Measurements from ENCODE around the gene SUSD2.

DNA sequence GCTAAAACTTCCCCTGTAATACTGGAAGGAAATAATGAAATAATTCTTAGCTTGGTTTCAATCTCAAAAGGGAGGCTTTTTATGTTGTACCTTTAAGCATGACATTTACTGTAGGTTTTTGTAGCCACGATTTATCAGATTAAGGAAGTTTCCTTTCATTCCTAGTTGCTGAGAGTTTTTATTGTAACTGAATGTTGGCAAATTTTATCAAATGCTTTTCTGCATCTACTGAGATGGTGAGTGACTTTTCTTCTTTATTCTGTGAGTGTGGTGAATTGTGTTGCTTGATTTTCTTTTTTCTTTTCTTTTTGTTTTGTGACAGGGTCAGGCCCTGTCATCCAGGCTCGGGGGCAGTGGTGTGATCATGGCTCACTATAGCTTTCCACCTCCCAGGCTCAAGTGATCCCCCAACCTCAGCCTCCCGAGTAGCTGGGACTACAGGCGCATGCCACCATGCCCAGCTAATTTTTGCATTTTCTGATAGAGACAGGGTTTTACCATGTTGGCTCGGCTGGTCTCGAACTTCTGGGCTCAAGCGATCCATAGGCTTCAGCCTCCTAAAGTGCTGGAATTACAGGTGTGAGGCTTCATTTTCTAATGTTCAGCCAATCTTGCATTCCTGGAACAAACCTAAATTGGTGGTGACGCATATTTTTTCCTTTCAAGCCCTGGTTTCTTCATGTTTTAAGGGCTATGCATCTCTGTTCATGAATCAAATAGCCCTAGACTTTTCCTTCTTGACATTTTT is 26.2 kb downstream of the SUSD2 start:
- TF ChIP-seq, protein P1, sequence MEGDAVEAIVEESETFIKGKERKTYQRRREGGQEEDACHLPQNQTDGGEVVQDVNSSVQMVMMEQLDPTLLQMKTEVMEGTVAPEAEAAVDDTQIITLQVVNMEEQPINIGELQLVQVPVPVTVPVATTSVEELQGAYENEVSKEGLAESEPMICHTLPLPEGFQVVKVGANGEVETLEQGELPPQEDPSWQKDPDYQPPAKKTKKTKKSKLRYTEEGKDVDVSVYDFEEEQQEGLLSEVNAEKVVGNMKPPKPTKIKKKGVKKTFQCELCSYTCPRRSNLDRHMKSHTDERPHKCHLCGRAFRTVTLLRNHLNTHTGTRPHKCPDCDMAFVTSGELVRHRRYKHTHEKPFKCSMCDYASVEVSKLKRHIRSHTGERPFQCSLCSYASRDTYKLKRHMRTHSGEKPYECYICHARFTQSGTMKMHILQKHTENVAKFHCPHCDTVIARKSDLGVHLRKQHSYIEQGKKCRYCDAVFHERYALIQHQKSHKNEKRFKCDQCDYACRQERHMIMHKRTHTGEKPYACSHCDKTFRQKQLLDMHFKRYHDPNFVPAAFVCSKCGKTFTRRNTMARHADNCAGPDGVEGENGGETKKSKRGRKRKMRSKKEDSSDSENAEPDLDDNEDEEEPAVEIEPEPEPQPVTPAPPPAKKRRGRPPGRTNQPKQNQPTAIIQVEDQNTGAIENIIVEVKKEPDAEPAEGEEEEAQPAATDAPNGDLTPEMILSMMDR (conservative IDR thresholded peaks at IDR 0.05; ENCODE audit: low read length) = no peak
- no peak for TF ChIP-seq EZH2phosphoT487 (IDR thresholded peaks at IDR 0.05; ENCODE audit: borderline replicate concordance, low read depth, low read length)
